IMR-90 (cell line): Measurements from ENCODE around the gene PHF19. TPM values are rescaled to one million over a fixed set of nuclear protein-coding genes. Genes with fewer than 3 reads are reported as not detected.

ENCODE experiments used
- ATAC-seq: fragments of 200-7000 bp; cut with Tn5 transposase; 2 replicates; pipeline ENCODE4 v1.9.1; 2020; ENCODE audit warnings: low read depth, mild to moderate bottlenecking, moderate library complexity
- BruUV-seq: library from RNA; stranded (reverse); fragments of 400-500 nt; replicated peaks from 2 replicates; lab custom pipeline; 2021; lab: Mats Ljungman, UMichigan
- CTCF ChIA-PET: fragments of 300-600 bp; formaldehyde crosslinking; extraction: SDS; loops from one replicate; lab custom pipeline; 2021; ENCODE audit warnings: antibody characterized with exemption; lab: Yijun Ruan, JAX
- POLR2A ChIA-PET: fragments of 300-600 bp; sonication (Branson Sonifier 250); formaldehyde crosslinking; loops from one replicate; lab custom pipeline; 2022; ENCODE audit warnings: antibody characterized with exemption; ENCODE audit not compliant: unreplicated experiment; lab: Charles Lee
- DNase-seq: peaks from one replicate; pipeline ENCODE4 v3.0.0; 2013
- H2AFZ ChIP-seq: replicated peaks from 2 replicates; pipeline ENCODE3; 2013; ENCODE audit warnings: low read length, mild to moderate bottlenecking; ENCODE audit not compliant: poor library complexity
- H2AK5ac ChIP-seq: 2 replicates; pipeline ENCODE4 v1.6.1; 2013; ENCODE audit warnings: low read depth, low read length, inconsistent platforms
- H2AK9ac ChIP-seq: replicated peaks from 2 replicates; pipeline ENCODE3; 2013; ENCODE audit warnings: mild to moderate bottlenecking, low read depth, low read length, moderate library complexity; ENCODE audit not compliant: poor library complexity
- H2BK120ac ChIP-seq: 2 replicates; pipeline ENCODE4 v1.6.1; 2013; ENCODE audit warnings: low read depth, low read length, inconsistent platforms
- H2BK15ac ChIP-seq: 3 replicates; pipeline ENCODE4 v1.6.1; 2013; ENCODE audit warnings: low read depth, low read length, inconsistent platforms
- H2BK20ac ChIP-seq: 2 replicates; pipeline ENCODE4 v1.6.1; 2013; ENCODE audit warnings: low read depth, mild to moderate bottlenecking, inconsistent platforms, low read length, moderate library complexity
- H2BK5ac ChIP-seq: 2 replicates; pipeline ENCODE4 v1.6.1; 2013; ENCODE audit warnings: mild to moderate bottlenecking, low read depth, low read length, inconsistent platforms; ENCODE audit not compliant: poor library complexity, severe bottlenecking
- H3K14ac ChIP-seq: replicated peaks from 2 replicates; pipeline ENCODE4 v1.6.1; 2013; ENCODE audit warnings: low read depth, low read length, inconsistent platforms
- H3K18ac ChIP-seq: 2 replicates; pipeline ENCODE4 v1.6.1; 2013; ENCODE audit warnings: low read depth, low read length, control low read depth
- H3K23ac ChIP-seq: 2 replicates; pipeline ENCODE4 v1.6.1; 2013; ENCODE audit warnings: low read depth, low read length, inconsistent platforms
- H3K27ac ChIP-seq: 2 replicates; pipeline ENCODE4 v1.5.1; 2013; ENCODE audit warnings: mild to moderate bottlenecking, control low read depth, low read length; ENCODE audit not compliant: insufficient read depth
- H3K27me3 ChIP-seq: 2 replicates; pipeline ENCODE4 v1.6.1; 2013; ENCODE audit warnings: low read length; ENCODE audit not compliant: control insufficient read depth, insufficient read depth
- H3K36me3 ChIP-seq: 2 replicates; pipeline ENCODE4 v1.6.1; 2013; ENCODE audit warnings: low read length, mixed read lengths; ENCODE audit not compliant: control insufficient read depth, insufficient read depth
- H3K4ac ChIP-seq: 2 replicates; pipeline ENCODE4 v1.6.1; 2013; ENCODE audit warnings: low read depth, low read length, inconsistent platforms
- H3K4me1 ChIP-seq: 2 replicates; pipeline ENCODE4 v1.6.1; 2013; ENCODE audit warnings: low read length, mixed read lengths; ENCODE audit not compliant: control insufficient read depth, insufficient read depth
- H3K4me2 ChIP-seq: 2 replicates; pipeline ENCODE4 v1.6.1; 2013; ENCODE audit warnings: low read depth, mild to moderate bottlenecking, control low read depth, low read length, moderate library complexity
- H3K4me3 ChIP-seq: 2 replicates; pipeline ENCODE4 v1.5.1; 2013; ENCODE audit warnings: low read depth, mild to moderate bottlenecking, control low read depth, low read length, moderate library complexity; ENCODE audit not compliant: insufficient read depth
- H3K56ac ChIP-seq: 2 replicates; pipeline ENCODE4 v1.6.1; 2013; ENCODE audit warnings: low read length, inconsistent platforms; ENCODE audit not compliant: insufficient read depth; ENCODE audit errors: extremely low read depth
- H3K79me1 ChIP-seq, 2 experiments: 2 replicates each; pipeline ENCODE4 v1.6.1; 2013; ENCODE audit warnings: low read length in 2 of 2, inconsistent platforms in 1 of 2, low read depth in 1 of 2
- H3K9ac ChIP-seq: 2 replicates; pipeline ENCODE4 v1.6.1; 2013; ENCODE audit warnings: low read depth, low read length, control low read depth
- H3K9me1 ChIP-seq: 2 replicates; pipeline ENCODE4 v1.6.1; 2013; ENCODE audit warnings: low read length, inconsistent platforms; ENCODE audit not compliant: insufficient read depth
- H3K9me3 ChIP-seq: 2 replicates; pipeline ENCODE4 v1.6.1; 2013; ENCODE audit warnings: low read length; ENCODE audit not compliant: control insufficient read depth, insufficient read depth
- H4K20me1 ChIP-seq: 2 replicates; pipeline ENCODE4 v1.6.1; 2013; ENCODE audit warnings: low read length, inconsistent platforms; ENCODE audit not compliant: insufficient read depth
- H4K5ac ChIP-seq: 2 replicates; pipeline ENCODE4 v1.6.1; 2013; ENCODE audit warnings: mild to moderate bottlenecking, low read depth, low read length, control low read depth
- H4K8ac ChIP-seq, 2 experiments: 2 replicates each; pipeline ENCODE4 v1.6.1; 2013; ENCODE audit warnings: low read depth in 2 of 2, low read length in 2 of 2, control low read depth in 1 of 2, inconsistent platforms in 1 of 2
- H4K91ac ChIP-seq: 2 replicates; pipeline ENCODE4 v1.6.1; 2013; ENCODE audit warnings: low read depth, low read length, inconsistent platforms; ENCODE audit not compliant: insufficient read depth
- BHLHE40 ChIP-seq: fragments of 150-350 bp; IDR thresholded peaks from 2 replicates; pipeline ENCODE4 v1.6.1; 2016; ENCODE audit warnings: mild to moderate bottlenecking, low read depth, low read length
- FOS ChIP-seq: fragments of 150-350 bp; IDR thresholded peaks from 2 replicates; pipeline ENCODE4 v1.6.1; 2016; ENCODE audit warnings: low read depth, low read length
- MAFK ChIP-seq: IDR thresholded peaks from 2 replicates; pipeline ENCODE4 v1.6.1; 2012; ENCODE audit warnings: low read depth, low read length, improper control_type of control experiment
- MAZ ChIP-seq: IDR thresholded peaks from 2 replicates; pipeline ENCODE4 v1.6.1; 2012; ENCODE audit warnings: low read depth, mild to moderate bottlenecking, low read length, improper control_type of control experiment, moderate library complexity, borderline replicate concordance
- MXI1 ChIP-seq: IDR thresholded peaks from 2 replicates; pipeline ENCODE4 v1.6.1; 2012; ENCODE audit warnings: low read depth, mild to moderate bottlenecking, low read length, moderate library complexity, borderline replicate concordance
- POLR2A ChIP-seq: IDR thresholded peaks from 2 replicates; pipeline ENCODE4 v1.6.1; 2012; ENCODE audit warnings: mild to moderate bottlenecking, low read depth, low read length
- RAD21 ChIP-seq: IDR thresholded peaks from 2 replicates; pipeline ENCODE4 v1.6.1; 2012; ENCODE audit warnings: low read length, improper control_type of control experiment
- WGBS, 2 experiments: methylation state at CpG; one replicate each; pipeline versions ENCODE4 v1.1.5 to v1.1.7; 2013; ENCODE audit warnings: missing lambda C conversion rate in 2 of 2; ENCODE audit not compliant: insufficient read length in 1 of 2; ENCODE audit errors: extremely low coverage in 2 of 2; 5-methylcytosine and 5-hydroxymethylcytosine counted together
- dilution Hi-C: fragments of 300-500 bp; cut with HindIII; formaldehyde crosslinking; loops from one replicate; pipeline ENCODE4 v1.14.3; 2018; ENCODE audit warnings: low sequenced_read_pairs; ENCODE audit not compliant: unreplicated experiment
- in situ Hi-C: fragments of 300-500 bp; cut with MboI; formaldehyde crosslinking; loops from 3 replicates; pipeline ENCODE4 v1.14.3; 2019; ENCODE audit warnings: low sequenced_read_pairs, inconsistent platforms, mixed read lengths
- intact Hi-C: fragments of 100-400 bp; cut with micrococcal nuclease; formaldehyde crosslinking; loops from 2 replicates; pipeline ENCODE4 v1.10.0; 2022
- polyA plus RNA-seq, 3 experiments: library from polyadenylated mRNA; depleted of rRNA; stranded (reverse); fragments of >200 nt; gene quantifications; 2 replicates each; pipeline ENCODE4 v1.2.3, GENCODE V29; 2012; ENCODE audit warnings: low replicate concordance in 1 of 3
- total RNA-seq: library from RNA; depleted of rRNA; stranded (reverse); fragments of >200 nt; gene quantifications from 2 replicates; pipeline ENCODE4 v1.2.3, GENCODE V29; 2012
- TF ChIP-seq, protein P1 (sequence below): fragments of 150-350 bp; IDR thresholded peaks from 2 replicates; pipeline ENCODE4 v1.6.1; 2017; ENCODE audit warnings: mild to moderate bottlenecking, antibody characterized with exemption, low read length, low read depth
- TF ChIP-seq, protein P2 (sequence below): fragments of 150-350 bp; IDR thresholded peaks from 2 replicates; pipeline ENCODE4 v1.6.1; 2016; ENCODE audit warnings: low read depth, mild to moderate bottlenecking, low read length, moderate library complexity, borderline replicate concordance

The PHF19 gene
- total and polyA plus RNA-seq, 2 of the 4 experiments (the other 2 are of a cell fraction) = 37.6 to 55.6 TPM

DNA sequence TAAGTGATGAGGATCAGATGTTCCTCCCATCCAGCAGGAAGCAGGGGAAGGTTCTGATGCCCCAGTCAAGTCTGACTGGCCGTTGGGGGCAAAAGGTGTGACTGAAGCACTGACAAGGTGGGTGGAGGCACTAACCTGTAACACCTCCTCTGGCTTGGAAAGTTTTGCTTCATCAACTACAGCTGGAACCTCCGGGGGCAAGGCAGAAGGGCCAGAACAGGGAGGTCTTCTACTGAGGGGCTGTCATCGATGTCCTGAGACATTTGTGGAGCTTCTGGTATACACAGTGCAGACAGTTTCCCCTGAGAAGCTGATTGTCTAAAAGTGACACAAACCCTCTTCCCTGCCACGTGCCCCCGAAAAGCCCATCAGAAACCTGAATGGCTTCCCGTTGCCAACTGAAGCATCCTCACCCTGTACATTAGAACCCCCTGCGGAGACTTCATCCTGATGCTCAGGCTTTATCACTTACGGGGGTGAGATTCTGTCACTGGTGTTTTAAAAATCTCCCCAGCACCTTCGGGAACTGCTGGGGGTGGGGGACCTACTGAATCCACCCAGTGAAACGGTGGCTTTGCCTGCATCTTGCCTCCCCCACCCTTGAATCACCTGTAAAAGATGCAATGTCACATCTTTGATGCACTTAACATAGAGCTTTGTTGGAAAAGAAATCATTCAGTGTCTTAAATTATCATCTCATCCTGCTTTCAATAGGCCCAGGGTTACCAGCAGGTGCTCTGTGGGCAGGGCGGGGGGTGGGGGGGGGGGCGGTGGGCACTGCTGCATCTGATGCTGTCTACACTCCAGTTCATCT, 25.0 kb upstream of the PHF19 start:
- no peak overlapping the region for H2AK9ac ChIP-seq
- ATAC-seq = no peak
- no peak overlapping the region for H3K18ac ChIP-seq
- no peaks in the 10 kb centered on the region; the same call in 1 of the 2 replicates for H3K27me3 ChIP-seq
- H3K4ac ChIP-seq = no peak overlapping the region
- H3K9me1 ChIP-seq = no peaks in the 10 kb centered on the region
- dilution Hi-C loops = no loop called here
- H4K91ac ChIP-seq = no peak overlapping the region
- no peak overlapping the region for H2BK20ac ChIP-seq
- H3K27ac ChIP-seq = no peak overlapping the region
- H3K4me1 ChIP-seq = no peaks in the 10 kb centered on the region
- H3K56ac ChIP-seq = no peak overlapping the region
- H3K4me2 ChIP-seq = no peak overlapping the region
- no peak overlapping the region for H2AK5ac ChIP-seq
- no peak for DNase-seq
- no peaks in the 10 kb centered on the region for H3K9me3 ChIP-seq
- H3K23ac ChIP-seq = no peak overlapping the region
- intact Hi-C loops = no loop called here
- no peaks in the 10 kb centered on the region for H3K79me1 ChIP-seq
- H3K9ac ChIP-seq = no peak overlapping the region
- no peak overlapping the region for H3K4me3 ChIP-seq
- no peak overlapping the region for H4K5ac ChIP-seq
- BruUV-seq = no TSS peak
- no peak overlapping the region for H2BK120ac ChIP-seq
- WGBS, 2 experiments = 70% methylated on average over 2 of the region's 12 CpGs; no CpG with 5 or more reads in 1 of the 2 experiments
- H4K8ac ChIP-seq = no peak overlapping the region
- no peaks in the 10 kb centered on the region for H4K20me1 ChIP-seq
- CTCF ChIA-PET = interaction anchor here (1.1 kb wide), 1 partner anchor 9 kb away, joined by 3 read pairs; no protein-coding TSS in a partner anchor
- no peaks in the 10 kb centered on the region; the same call in 1 of the 2 replicates for H3K36me3 ChIP-seq
- POLR2A ChIA-PET = no interaction called here
- TF ChIP-seq MXI1 = no peak
- TF ChIP-seq, protein P1, sequence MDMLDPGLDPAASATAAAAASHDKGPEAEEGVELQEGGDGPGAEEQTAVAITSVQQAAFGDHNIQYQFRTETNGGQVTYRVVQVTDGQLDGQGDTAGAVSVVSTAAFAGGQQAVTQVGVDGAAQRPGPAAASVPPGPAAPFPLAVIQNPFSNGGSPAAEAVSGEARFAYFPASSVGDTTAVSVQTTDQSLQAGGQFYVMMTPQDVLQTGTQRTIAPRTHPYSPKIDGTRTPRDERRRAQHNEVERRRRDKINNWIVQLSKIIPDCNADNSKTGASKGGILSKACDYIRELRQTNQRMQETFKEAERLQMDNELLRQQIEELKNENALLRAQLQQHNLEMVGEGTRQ = no peak
- no peak for TF ChIP-seq BHLHE40
- no peak for TF ChIP-seq MAFK
- TF ChIP-seq POLR2A = no peak
- TF ChIP-seq FOS = no peak
- TF ChIP-seq MAZ = no peak
- TF ChIP-seq, protein P2, sequence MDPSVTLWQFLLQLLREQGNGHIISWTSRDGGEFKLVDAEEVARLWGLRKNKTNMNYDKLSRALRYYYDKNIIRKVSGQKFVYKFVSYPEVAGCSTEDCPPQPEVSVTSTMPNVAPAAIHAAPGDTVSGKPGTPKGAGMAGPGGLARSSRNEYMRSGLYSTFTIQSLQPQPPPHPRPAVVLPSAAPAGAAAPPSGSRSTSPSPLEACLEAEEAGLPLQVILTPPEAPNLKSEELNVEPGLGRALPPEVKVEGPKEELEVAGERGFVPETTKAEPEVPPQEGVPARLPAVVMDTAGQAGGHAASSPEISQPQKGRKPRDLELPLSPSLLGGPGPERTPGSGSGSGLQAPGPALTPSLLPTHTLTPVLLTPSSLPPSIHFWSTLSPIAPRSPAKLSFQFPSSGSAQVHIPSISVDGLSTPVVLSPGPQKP = no peak
- no peak for TF ChIP-seq RAD21
- H3K14ac ChIP-seq = no peak overlapping the region
- H2BK5ac ChIP-seq = no peak overlapping the region
- no peak overlapping the region for H2BK15ac ChIP-seq
- H2AFZ ChIP-seq = no peak overlapping the region
- in situ Hi-C loops = no loop called here
